Fibroblast of lung (primary cell): Measurements from ENCODE around the gene OR10A4. TPM values are rescaled to one million over a fixed set of nuclear protein-coding genes. Genes with fewer than 3 reads are reported as not detected.

Experiments used
- DNase-seq, 2 donors: peaks; one replicate each; pipeline versions ENCODE4 v3.0.0 to v3.0.0-alpha.2; 2010; ENCODE audit warnings: low read depth in 2 of 2
- H2AFZ ChIP-seq: 2 replicates; pipeline ENCODE4 v1.5.1; 2012; ENCODE audit warnings: low read length, control low read depth, inconsistent platforms
- H3K27ac ChIP-seq: 2 replicates; pipeline ENCODE4 v1.5.1; 2011; ENCODE audit warnings: low read length, control low read depth; ENCODE audit not compliant: insufficient read depth
- H3K27me3 ChIP-seq: 2 replicates; pipeline ENCODE4 v1.5.1; 2011; ENCODE audit warnings: mild to moderate bottlenecking, low read length; ENCODE audit not compliant: control insufficient read depth, insufficient read depth
- H3K36me3 ChIP-seq: 2 replicates; pipeline ENCODE4 v1.5.1; 2011; ENCODE audit warnings: low read length; ENCODE audit not compliant: control insufficient read depth, insufficient read depth
- H3K4me1 ChIP-seq: 2 replicates; pipeline ENCODE4 v1.5.1; 2011; ENCODE audit warnings: low read length; ENCODE audit not compliant: control insufficient read depth, insufficient read depth; ENCODE audit errors: extremely low read depth
- H3K4me2 ChIP-seq: 2 replicates; pipeline ENCODE4 v1.5.1; 2011; ENCODE audit warnings: low read length, control low read depth; ENCODE audit not compliant: insufficient read depth; ENCODE audit errors: extremely low read depth
- H3K4me3 ChIP-seq, 4 experiments: fragments of 200-600 bp in 1 of 4; sonication (generic) in 1 of 4; replicated peaks in 1 of 4; 2 replicates each; pipeline ENCODE4 v1.5.1; 2011 to 2016; ENCODE audit warnings: low read length in 4 of 4, low read depth in 3 of 4, mild to moderate bottlenecking in 3 of 4, control low read depth in 2 of 4, inconsistent platforms in 1 of 4, mixed read lengths in 1 of 4; ENCODE audit not compliant: insufficient read depth in 1 of 4; ENCODE audit errors: control extremely low read depth in 1 of 4
- H3K79me2 ChIP-seq: 2 replicates; pipeline ENCODE4 v1.5.1; 2012; ENCODE audit warnings: mild to moderate bottlenecking, low read length, inconsistent platforms; ENCODE audit not compliant: control insufficient read depth, insufficient read depth
- H3K9ac ChIP-seq: 2 replicates; pipeline ENCODE4 v1.5.1; 2011; ENCODE audit warnings: mild to moderate bottlenecking, low read length, control low read depth; ENCODE audit not compliant: insufficient read depth
- H3K9me3 ChIP-seq: 2 replicates; pipeline ENCODE4 v1.5.1; 2012; ENCODE audit warnings: low read depth, low read length; ENCODE audit not compliant: control insufficient read depth, insufficient read depth
- H4K20me1 ChIP-seq: 2 replicates; pipeline ENCODE4 v1.5.1; 2011; ENCODE audit warnings: low read length; ENCODE audit not compliant: control insufficient read depth, insufficient read depth; ENCODE audit errors: extremely low read depth
- CTCF ChIP-seq, 2 donors: IDR thresholded peaks in 1 of 2; conservative IDR thresholded peaks in 1 of 2; 1 replicate in 1 of 2; 2 replicates in 1 of 2; pipeline ENCODE4 v1.5.1; 2011 to 2012; ENCODE audit warnings: low read length in 2 of 2, control low read depth in 1 of 2, inconsistent platforms in 1 of 2, low read depth in 1 of 2, mild to moderate bottlenecking in 1 of 2
- EZH2 ChIP-seq: IDR thresholded peaks from 2 replicates; pipeline ENCODE4 v1.5.1; 2012; ENCODE audit warnings: low read length, control low read depth, mild to moderate bottlenecking; ENCODE audit errors: missing control alignments
- polyA plus RNA-seq, 2 donors: library from polyadenylated mRNA; depleted of rRNA in 1 of 2; stranded (reverse) in 1 of 2; unstranded in 1 of 2; fragments of >200 nt; gene quantifications; 2 replicates each; pipeline ENCODE4 v1.2.1, GENCODE V29; 2011 to 2012; ENCODE audit warnings: missing spikeins in 1 of 2
- total RNA-seq: library from RNA; depleted of rRNA; stranded (reverse); fragments of >200 nt; gene quantifications from 2 replicates; pipeline ENCODE4 v1.2.1, GENCODE V29; 2014

The OR10A4 gene
- total and polyA plus RNA-seq, 2 donors (not counting 1 experiment from before 2014, with no cell fraction given), result not detected

DNA sequence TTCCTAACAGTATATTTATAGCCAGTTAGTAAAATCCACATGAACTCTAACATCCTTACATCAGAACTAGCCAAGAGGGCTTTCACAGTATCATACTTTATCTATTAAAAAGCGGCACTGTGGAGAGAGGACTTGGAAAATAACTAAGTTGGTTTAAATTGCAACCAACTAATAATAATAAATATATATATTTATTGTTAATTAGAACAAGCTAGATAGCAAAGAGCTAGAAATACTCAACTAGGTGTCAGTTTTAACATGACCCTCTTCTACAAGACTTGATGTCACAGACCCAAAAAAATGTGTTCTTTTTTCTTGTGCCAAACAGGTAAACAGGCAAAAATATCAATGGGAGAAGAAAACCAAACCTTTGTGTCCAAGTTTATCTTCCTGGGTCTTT, 44.3 kb downstream of the OR10A4 start, which contains the start of gene OR2D3:
Gene OR2D3, plus strand, starts transcription at position 301 of the 400 bp plus-strand sequence. Its CDS starts 0 bp downstream, at position 301.
- no peak within 1 kb of the TSS for H3K4me3 ChIP-seq
- no peaks in the 10 kb centered on the region for H3K36me3 ChIP-seq
- H3K9me3 ChIP-seq, result no peaks in the 10 kb centered on the region
- no peaks in the 10 kb centered on the region for H3K27me3 ChIP-seq
- H3K4me2 ChIP-seq, result no peak within 1 kb of the TSS
- H3K27ac ChIP-seq, result no peak within 1 kb of the TSS
- H3K79me2 ChIP-seq, result no peaks in the 10 kb centered on the region
- TF ChIP-seq EZH2 (no peak), CTCF (conservative IDR thresholded peaks at IDR 0.05 in 1 of 2, IDR thresholded peaks at IDR 0.05 in 1 of 2; ENCODE audit: low read depth in 1 of 2, low read length in 2 of 2) (no peak)
- no peak for DNase-seq
- H3K4me1 ChIP-seq, result no peaks in the 10 kb centered on the region
- no peak within 1 kb of the TSS for H3K9ac ChIP-seq
- H4K20me1 ChIP-seq, result no peaks in the 10 kb centered on the region
- no peak within 1 kb of the TSS for H2AFZ ChIP-seq

- H3K9ac ChIP-seq, result no peak overlapping the region
- no peaks in the 10 kb centered on the region for H3K9me3 ChIP-seq
- no peaks in the 10 kb centered on the region for H3K36me3 ChIP-seq
- no peaks in the 10 kb centered on the region for H3K79me2 ChIP-seq
- H3K4me2 ChIP-seq, result no peak overlapping the region
- H3K4me3 ChIP-seq, result no peak overlapping the region
- H3K4me1 ChIP-seq, result peaks cover 5% of the 10 kb centered on the region
- H3K27ac ChIP-seq, result no peak overlapping the region
- no peaks in the 10 kb centered on the region for H4K20me1 ChIP-seq
- no peak for TF ChIP-seq EZH2
- TF ChIP-seq CTCF (conservative IDR thresholded peaks at IDR 0.05 in 1 of 2, IDR thresholded peaks at IDR 0.05 in 1 of 2; ENCODE audit: low read depth in 1 of 2, low read length in 2 of 2), result no peak
- no peaks in the 10 kb centered on the region for H3K27me3 ChIP-seq
- no peak overlapping the region for H2AFZ ChIP-seq
- no peak for DNase-seq
Measured at GRCh38 chr11:6925007-6925577, 48.7 kb downstream of the OR10A4 start.

GRCh38 chr11:6925636-6926207, 49.3 kb downstream of the OR10A4 start:
- no peaks in the 10 kb centered on the region for H3K27me3 ChIP-seq

More at GRCh38 chr11:6925636-6926207, 49.3 kb downstream of the OR10A4 start:
- TF ChIP-seq EZH2 (no peak), CTCF (conservative IDR thresholded peaks at IDR 0.05 in 1 of 2, IDR thresholded peaks at IDR 0.05 in 1 of 2; ENCODE audit: low read depth in 1 of 2, low read length in 2 of 2) (no peak)
- H3K9me3 ChIP-seq, result no peaks in the 10 kb centered on the region
- H2AFZ ChIP-seq, result peak overlapping the region; percentile 100
- H3K4me2 ChIP-seq, result peak overlapping the region; percentile 67
- H3K79me2 ChIP-seq, result no peaks in the 10 kb centered on the region
- peak overlapping the region; percentile 75 to 97 (median 90) for H3K4me3 ChIP-seq
- peak in 1 of 2 donors; percentile 31 for DNase-seq
- no peaks in the 10 kb centered on the region for H4K20me1 ChIP-seq
- H3K36me3 ChIP-seq, result no peaks in the 10 kb centered on the region
- peaks cover 5% of the 10 kb centered on the region for H3K4me1 ChIP-seq
- no peak overlapping the region for H3K9ac ChIP-seq
- peak overlapping the region; percentile 79 for H3K27ac ChIP-seq
